ENCODE results near the gene CDYL. TPM values are rescaled to one million over a fixed set of nuclear protein-coding genes. Genes with fewer than 3 reads are reported as not detected.

Gene CDYL, protein sequence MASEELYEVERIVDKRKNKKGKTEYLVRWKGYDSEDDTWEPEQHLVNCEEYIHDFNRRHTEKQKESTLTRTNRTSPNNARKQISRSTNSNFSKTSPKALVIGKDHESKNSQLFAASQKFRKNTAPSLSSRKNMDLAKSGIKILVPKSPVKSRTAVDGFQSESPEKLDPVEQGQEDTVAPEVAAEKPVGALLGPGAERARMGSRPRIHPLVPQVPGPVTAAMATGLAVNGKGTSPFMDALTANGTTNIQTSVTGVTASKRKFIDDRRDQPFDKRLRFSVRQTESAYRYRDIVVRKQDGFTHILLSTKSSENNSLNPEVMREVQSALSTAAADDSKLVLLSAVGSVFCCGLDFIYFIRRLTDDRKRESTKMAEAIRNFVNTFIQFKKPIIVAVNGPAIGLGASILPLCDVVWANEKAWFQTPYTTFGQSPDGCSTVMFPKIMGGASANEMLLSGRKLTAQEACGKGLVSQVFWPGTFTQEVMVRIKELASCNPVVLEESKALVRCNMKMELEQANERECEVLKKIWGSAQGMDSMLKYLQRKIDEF
- total RNA-seq (56.0 TPM), polyA plus RNA-seq (10.4 TPM)
- long read RNA-seq, donor 1 = 0 reads
- long read RNA-seq, donor 2 = 0 reads
- long read RNA-seq, donor 3, partial matches to known transcripts = 6 of 7 reads
- long read RNA-seq, donor 3, other reads (novel, unspliced or antisense) = 0 of 7 reads
- long read RNA-seq, donor 4, partial matches to known transcripts = 6 of 6 reads
- long read RNA-seq, donor 4, other reads (novel, unspliced or antisense) = 0 of 6 reads
- long read RNA-seq, donor 5, transcript CDYL-203 (7 exons, 2,184 nt) = major isoform, 9 of 17 reads
- long read RNA-seq, donor 5, partial matches to known transcripts = 8 of 17 reads
- long read RNA-seq, donor 5, other reads (novel, unspliced or antisense) = 0 of 17 reads
- long read RNA-seq, donor 6, partial matches to known transcripts = 0 of 2 reads
- long read RNA-seq, donor 6, other reads (novel, unspliced or antisense) = 0 of 2 reads
- long read RNA-seq, donor 7, partial matches to known transcripts = 7 of 8 reads
- long read RNA-seq, donor 7, other reads (novel, unspliced or antisense) = 0 of 8 reads
- long read RNA-seq, donor 8, partial matches to known transcripts = 0 of 1 reads
- long read RNA-seq, donor 8, other reads (novel, unspliced or antisense) = 0 of 1 reads
- long read RNA-seq, donor 9, partial matches to known transcripts = 16 of 18 reads
- long read RNA-seq, donor 9, other reads (novel, unspliced or antisense) = 0 of 18 reads
- long read RNA-seq, donor 10, partial matches to known transcripts = 19 of 19 reads
- long read RNA-seq, donor 10, other reads (novel, unspliced or antisense) = 0 of 19 reads

- H3K27ac ChIP-seq (ENCODE audit: low read depth in 1 of 2, low read length in 1 of 2) = peak within 1 kb of the TSS; percentile 32 to 82
- peaks cover 0 to 6% of the 10 kb centered on the region in 2 donors for H3K9me3 ChIP-seq (ENCODE audit: control insufficient read depth in 2 of 2, insufficient read depth in 1 of 2, low read length in 1 of 2)
- peaks cover 0 to 11% of the 10 kb centered on the region in 2 donors for H3K4me1 ChIP-seq (ENCODE audit: control insufficient read depth in 2 of 2, insufficient read depth in 2 of 2, low read length in 2 of 2)
- no peaks in the 10 kb centered on the region for H3K36me3 ChIP-seq (ENCODE audit: control insufficient read depth in 2 of 2, insufficient read depth in 2 of 2, low read length in 1 of 2)
- peaks cover 10 to 23% of the 10 kb centered on the region in 2 donors for H3K27me3 ChIP-seq (ENCODE audit: control insufficient read depth in 2 of 2, insufficient read depth in 1 of 2, low read length in 1 of 2)
- H3K4me3 ChIP-seq (ENCODE audit: low read length in 2 of 2) = peak within 1 kb of the TSS; percentile 58 to 86
- DNase-seq (ENCODE audit: low read depth in 6 of 9, low spot score in 9 of 9) = peak; percentile 47 to 93 (median 83)
- 1% methylated on average over 50 of the region's 55 CpGs for WGBS
Observed at GRCh38 chr6:4776131-4776492, at the start of gene CDYL. Gene CDYL, plus strand, starts transcription at chr6:4776404. Its CDS starts 380 bp downstream, at chr6:4776784.

GRCh38 chr6:4726645-4727044 lies 49.6 kb upstream of the CDYL start:
- Histone ChIP-seq H3K4me3 (ENCODE audit: low read length in 2 of 2) (no peak overlapping the region), H3K27me3 (ENCODE audit: control insufficient read depth in 2 of 2, insufficient read depth in 1 of 2, low read length in 1 of 2) (no peaks in the 10 kb centered on the region), H3K9me3 (ENCODE audit: control insufficient read depth in 2 of 2, insufficient read depth in 1 of 2, low read length in 1 of 2) (no peaks in the 10 kb centered on the region), H3K36me3 (ENCODE audit: control insufficient read depth in 2 of 2, insufficient read depth in 2 of 2, low read length in 1 of 2) (no peaks in the 10 kb centered on the region), H3K27ac (ENCODE audit: low read depth in 1 of 2, low read length in 1 of 2) (no peak overlapping the region), H3K4me1 (ENCODE audit: control insufficient read depth in 2 of 2, insufficient read depth in 2 of 2, low read length in 2 of 2) (no peaks in the 10 kb centered on the region)
- no peak for DNase-seq (ENCODE audit: low read depth in 6 of 9, low spot score in 9 of 9)
- 100% methylated on average over 1 of the region's 1 CpG for WGBS

GRCh38 chr6:4727217-4727616 lies 49.0 kb upstream of the CDYL start:
- Histone ChIP-seq H3K36me3 (ENCODE audit: control insufficient read depth in 2 of 2, insufficient read depth in 2 of 2, low read length in 1 of 2) (no peaks in the 10 kb centered on the region), H3K27ac (ENCODE audit: low read depth in 1 of 2, low read length in 1 of 2) (no peak overlapping the region), H3K4me3 (ENCODE audit: low read length in 2 of 2) (no peak overlapping the region), H3K27me3 (ENCODE audit: control insufficient read depth in 2 of 2, insufficient read depth in 1 of 2, low read length in 1 of 2) (no peaks in the 10 kb centered on the region), H3K4me1 (ENCODE audit: control insufficient read depth in 2 of 2, insufficient read depth in 2 of 2, low read length in 2 of 2) (no peaks in the 10 kb centered on the region), H3K9me3 (ENCODE audit: control insufficient read depth in 2 of 2, insufficient read depth in 1 of 2, low read length in 1 of 2) (no peaks in the 10 kb centered on the region)
- DNase-seq (ENCODE audit: low read depth in 6 of 9, low spot score in 9 of 9) = no peak

- Histone ChIP-seq H3K4me1 (ENCODE audit: control insufficient read depth in 2 of 2, insufficient read depth in 2 of 2, low read length in 2 of 2) (no peaks in the 10 kb centered on the region), H3K27me3 (ENCODE audit: control insufficient read depth in 2 of 2, insufficient read depth in 1 of 2, low read length in 1 of 2) (no peaks in the 10 kb centered on the region), H3K27ac (ENCODE audit: low read depth in 1 of 2, low read length in 1 of 2) (no peak overlapping the region), H3K9me3 (ENCODE audit: control insufficient read depth in 2 of 2, insufficient read depth in 1 of 2, low read length in 1 of 2) (no peaks in the 10 kb centered on the region), H3K36me3 (ENCODE audit: control insufficient read depth in 2 of 2, insufficient read depth in 2 of 2, low read length in 1 of 2) (no peaks in the 10 kb centered on the region), H3K4me3 (ENCODE audit: low read length in 2 of 2) (no peak overlapping the region)
- 56% methylated on average over 8 of the region's 8 CpGs for WGBS
- peak in 5 of 9 donors; percentile 5 to 49 (median 9) for DNase-seq (ENCODE audit: low read depth in 6 of 9, low spot score in 9 of 9)
Observed at GRCh38 chr6:4727671-4728435, 48.4 kb upstream of the CDYL start.

DNA sequence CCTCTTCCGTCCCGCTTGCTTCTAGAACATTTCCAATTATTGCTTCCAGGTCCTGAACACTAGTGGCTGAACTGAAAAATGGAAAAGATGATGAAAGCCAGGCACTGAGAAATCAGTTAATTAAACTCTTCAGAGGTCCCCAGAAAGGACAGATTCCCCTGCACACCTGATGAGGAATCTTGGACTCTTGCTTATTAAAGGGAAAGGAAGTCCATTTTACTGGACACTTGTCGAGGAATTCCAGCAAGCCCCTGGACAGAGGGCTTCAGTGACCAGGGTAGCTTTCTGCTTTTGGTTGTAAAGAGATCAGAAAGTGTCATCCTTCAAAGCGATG lies 47.8 kb upstream of the CDYL start:
- Histone ChIP-seq H3K36me3 (ENCODE audit: control insufficient read depth in 2 of 2, insufficient read depth in 2 of 2, low read length in 1 of 2) (no peaks in the 10 kb centered on the region), H3K27ac (ENCODE audit: low read depth in 1 of 2, low read length in 1 of 2) (no peak overlapping the region), H3K4me1 (ENCODE audit: control insufficient read depth in 2 of 2, insufficient read depth in 2 of 2, low read length in 2 of 2) (no peaks in the 10 kb centered on the region), H3K9me3 (ENCODE audit: control insufficient read depth in 2 of 2, insufficient read depth in 1 of 2, low read length in 1 of 2) (no peaks in the 10 kb centered on the region), H3K4me3 (ENCODE audit: low read length in 2 of 2) (no peak overlapping the region), H3K27me3 (ENCODE audit: control insufficient read depth in 2 of 2, insufficient read depth in 1 of 2, low read length in 1 of 2) (no peaks in the 10 kb centered on the region)
- WGBS = 97% methylated on average over 4 of the region's 4 CpGs
- no peak for DNase-seq (ENCODE audit: low read depth in 6 of 9, low spot score in 9 of 9)

GRCh38 chr6:4728926-4729325 lies 47.3 kb upstream of the CDYL start:
- 95% methylated on average over 2 of the region's 2 CpGs for WGBS
- H3K27ac ChIP-seq (ENCODE audit: low read depth in 1 of 2, low read length in 1 of 2) = no peak overlapping the region
- H3K4me1 ChIP-seq (ENCODE audit: control insufficient read depth in 2 of 2, insufficient read depth in 2 of 2, low read length in 2 of 2) = no peaks in the 10 kb centered on the region
- no peak overlapping the region for H3K4me3 ChIP-seq (ENCODE audit: low read length in 2 of 2)
- H3K9me3 ChIP-seq (ENCODE audit: control insufficient read depth in 2 of 2, insufficient read depth in 1 of 2, low read length in 1 of 2) = no peaks in the 10 kb centered on the region
- H3K27me3 ChIP-seq (ENCODE audit: control insufficient read depth in 2 of 2, insufficient read depth in 1 of 2, low read length in 1 of 2) = no peaks in the 10 kb centered on the region
- H3K36me3 ChIP-seq (ENCODE audit: control insufficient read depth in 2 of 2, insufficient read depth in 2 of 2, low read length in 1 of 2) = no peaks in the 10 kb centered on the region
- no peak for DNase-seq (ENCODE audit: low read depth in 6 of 9, low spot score in 9 of 9)

GRCh38 chr6:4731996-4732395 lies 44.2 kb upstream of the CDYL start:
- 96% methylated on average over 3 of the region's 3 CpGs for WGBS
- Histone ChIP-seq H3K9me3 (ENCODE audit: control insufficient read depth in 2 of 2, insufficient read depth in 1 of 2, low read length in 1 of 2) (no peaks in the 10 kb centered on the region), H3K4me3 (ENCODE audit: low read length in 2 of 2) (no peak overlapping the region), H3K27me3 (ENCODE audit: control insufficient read depth in 2 of 2, insufficient read depth in 1 of 2, low read length in 1 of 2) (no peaks in the 10 kb centered on the region), H3K36me3 (ENCODE audit: control insufficient read depth in 2 of 2, insufficient read depth in 2 of 2, low read length in 1 of 2) (no peaks in the 10 kb centered on the region), H3K4me1 (ENCODE audit: control insufficient read depth in 2 of 2, insufficient read depth in 2 of 2, low read length in 2 of 2) (no peaks in the 10 kb centered on the region), H3K27ac (ENCODE audit: low read depth in 1 of 2, low read length in 1 of 2) (no peak overlapping the region)
- DNase-seq (ENCODE audit: low read depth in 6 of 9, low spot score in 9 of 9) = no peak

GRCh38 chr6:4732691-4733315 lies 43.4 kb upstream of the CDYL start:
- Histone ChIP-seq H3K9me3 (ENCODE audit: control insufficient read depth in 2 of 2, insufficient read depth in 1 of 2, low read length in 1 of 2) (no peaks in the 10 kb centered on the region), H3K27ac (ENCODE audit: low read depth in 1 of 2, low read length in 1 of 2) (no peak overlapping the region), H3K4me1 (ENCODE audit: control insufficient read depth in 2 of 2, insufficient read depth in 2 of 2, low read length in 2 of 2) (no peaks in the 10 kb centered on the region), H3K4me3 (ENCODE audit: low read length in 2 of 2) (no peak overlapping the region), H3K27me3 (ENCODE audit: control insufficient read depth in 2 of 2, insufficient read depth in 1 of 2, low read length in 1 of 2) (no peaks in the 10 kb centered on the region), H3K36me3 (ENCODE audit: control insufficient read depth in 2 of 2, insufficient read depth in 2 of 2, low read length in 1 of 2) (no peaks in the 10 kb centered on the region)
- DNase-seq (ENCODE audit: low read depth in 6 of 9, low spot score in 9 of 9) = no peak
- WGBS = 65% methylated on average over 10 of the region's 10 CpGs

All from thymus (tissue), 14 donors.